Measurements from ENCODE around the gene ZNF408. TPM values are rescaled to one million over a fixed set of nuclear protein-coding genes. Genes with fewer than 3 reads are reported as not detected.

Gene ZNF408
- total and polyA plus RNA-seq, 2 experiments from 2014 or later: 7.8 to 10.7 TPM

DNA sequence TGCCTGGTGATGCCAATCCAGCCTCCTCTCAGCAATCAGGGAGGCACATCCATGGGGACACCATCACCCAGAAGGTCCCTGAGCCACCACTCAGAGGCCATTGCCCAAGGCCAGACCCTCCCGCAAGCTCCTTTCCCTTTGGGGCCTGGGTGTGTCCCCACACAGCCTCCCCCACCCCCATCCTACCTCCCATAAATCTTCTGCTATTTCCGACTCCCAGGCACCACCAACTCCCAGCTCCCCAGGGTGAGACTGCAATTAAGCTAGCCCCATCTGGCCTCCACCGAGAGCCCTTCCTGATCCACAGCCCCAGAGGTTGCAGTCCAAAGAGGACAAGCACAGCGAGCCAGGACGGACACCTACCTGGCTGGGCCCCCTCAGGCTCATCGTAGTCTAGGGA lies 6.8 kb upstream of the ZNF408 start:
- 86% methylated on average over 6 of the region's 6 CpGs for WGBS (ENCODE audit: low lambda C conversion rate, missing lambda C conversion rate)
- H3K4me1 ChIP-seq (ENCODE audit: insufficient read depth): peaks cover 5% of the 10 kb centered on the region
- no peaks in the 10 kb centered on the region for H3K27me3 ChIP-seq
- TF ChIP-seq EZH2phosphoT487 (IDR thresholded peaks at IDR 0.05; ENCODE audit: low read depth, severe bottlenecking, unreplicated experiment) (no peak), EZH2 (IDR thresholded peaks at IDR 0.05; ENCODE audit: borderline replicate concordance) (no peak)
- TF ChIP-seq, protein P1, sequence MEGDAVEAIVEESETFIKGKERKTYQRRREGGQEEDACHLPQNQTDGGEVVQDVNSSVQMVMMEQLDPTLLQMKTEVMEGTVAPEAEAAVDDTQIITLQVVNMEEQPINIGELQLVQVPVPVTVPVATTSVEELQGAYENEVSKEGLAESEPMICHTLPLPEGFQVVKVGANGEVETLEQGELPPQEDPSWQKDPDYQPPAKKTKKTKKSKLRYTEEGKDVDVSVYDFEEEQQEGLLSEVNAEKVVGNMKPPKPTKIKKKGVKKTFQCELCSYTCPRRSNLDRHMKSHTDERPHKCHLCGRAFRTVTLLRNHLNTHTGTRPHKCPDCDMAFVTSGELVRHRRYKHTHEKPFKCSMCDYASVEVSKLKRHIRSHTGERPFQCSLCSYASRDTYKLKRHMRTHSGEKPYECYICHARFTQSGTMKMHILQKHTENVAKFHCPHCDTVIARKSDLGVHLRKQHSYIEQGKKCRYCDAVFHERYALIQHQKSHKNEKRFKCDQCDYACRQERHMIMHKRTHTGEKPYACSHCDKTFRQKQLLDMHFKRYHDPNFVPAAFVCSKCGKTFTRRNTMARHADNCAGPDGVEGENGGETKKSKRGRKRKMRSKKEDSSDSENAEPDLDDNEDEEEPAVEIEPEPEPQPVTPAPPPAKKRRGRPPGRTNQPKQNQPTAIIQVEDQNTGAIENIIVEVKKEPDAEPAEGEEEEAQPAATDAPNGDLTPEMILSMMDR (IDR thresholded peaks at IDR 0.05; ENCODE audit: poor library complexity): no peak
- no peak overlapping the region for H2AFZ ChIP-seq
- no peaks in the 10 kb centered on the region for H3K9me3 ChIP-seq (ENCODE audit: low read depth)
- peaks cover 5% of the 10 kb centered on the region for H4K20me1 ChIP-seq (ENCODE audit: insufficient read depth, poor library complexity, severe bottlenecking)
- DNase-seq (ENCODE audit: low spot score): no peak
- no peak overlapping the region for H3K4me3 ChIP-seq
- H3K9me2 ChIP-seq (replicated peaks; ENCODE audit: insufficient read depth): no peaks in the 10 kb centered on the region
- no peaks in the 10 kb centered on the region for H3K36me3 ChIP-seq (replicated peaks; ENCODE audit: insufficient read depth, low read depth)
- no peak overlapping the region for H3K27ac ChIP-seq
- peaks cover 19% of the 10 kb centered on the region for H3K79me2 ChIP-seq
- no peak overlapping the region for H3K4me2 ChIP-seq

DNA sequence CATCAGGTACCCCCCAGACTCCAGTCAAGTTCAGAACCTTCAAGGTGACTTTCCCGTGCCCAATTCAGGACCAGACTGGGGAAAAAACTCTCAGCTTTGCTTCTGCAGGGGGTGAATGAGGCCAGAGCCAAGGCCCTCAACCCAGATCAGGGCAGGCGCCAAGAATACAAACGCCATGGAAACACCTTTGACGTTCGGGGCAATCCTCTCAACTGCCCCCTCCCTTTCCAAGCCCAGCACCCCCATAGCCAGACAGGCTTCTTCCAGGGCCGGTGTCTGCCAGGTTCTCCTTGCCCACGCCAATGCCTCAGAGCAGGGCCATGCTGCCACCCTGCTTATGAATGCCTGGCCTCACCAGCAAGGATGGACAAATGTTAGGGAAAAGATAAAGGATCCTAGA lies 6.2 kb upstream of the ZNF408 start:
- Histone ChIP-seq H3K27ac (no peak overlapping the region), H3K27me3 (no peaks in the 10 kb centered on the region), H3K9me2 (replicated peaks; ENCODE audit: insufficient read depth) (no peaks in the 10 kb centered on the region), H2AFZ (no peak overlapping the region), H3K36me3 (replicated peaks; ENCODE audit: insufficient read depth, low read depth) (no peaks in the 10 kb centered on the region), H3K9me3 (ENCODE audit: low read depth) (no peaks in the 10 kb centered on the region), H3K4me1 (ENCODE audit: insufficient read depth) (peaks cover 9% of the 10 kb centered on the region), H4K20me1 (ENCODE audit: insufficient read depth, poor library complexity, severe bottlenecking) (peaks cover 5% of the 10 kb centered on the region), H3K79me2 (peaks cover 25% of the 10 kb centered on the region), H3K4me2 (no peak overlapping the region), H3K4me3 (no peak overlapping the region)
- TF ChIP-seq EZH2phosphoT487 (IDR thresholded peaks at IDR 0.05; ENCODE audit: low read depth, severe bottlenecking, unreplicated experiment): no peak
- 98% methylated on average over 7 of the region's 7 CpGs for WGBS (ENCODE audit: low lambda C conversion rate, missing lambda C conversion rate)
- DNase-seq (ENCODE audit: low spot score): no peak

DNA sequence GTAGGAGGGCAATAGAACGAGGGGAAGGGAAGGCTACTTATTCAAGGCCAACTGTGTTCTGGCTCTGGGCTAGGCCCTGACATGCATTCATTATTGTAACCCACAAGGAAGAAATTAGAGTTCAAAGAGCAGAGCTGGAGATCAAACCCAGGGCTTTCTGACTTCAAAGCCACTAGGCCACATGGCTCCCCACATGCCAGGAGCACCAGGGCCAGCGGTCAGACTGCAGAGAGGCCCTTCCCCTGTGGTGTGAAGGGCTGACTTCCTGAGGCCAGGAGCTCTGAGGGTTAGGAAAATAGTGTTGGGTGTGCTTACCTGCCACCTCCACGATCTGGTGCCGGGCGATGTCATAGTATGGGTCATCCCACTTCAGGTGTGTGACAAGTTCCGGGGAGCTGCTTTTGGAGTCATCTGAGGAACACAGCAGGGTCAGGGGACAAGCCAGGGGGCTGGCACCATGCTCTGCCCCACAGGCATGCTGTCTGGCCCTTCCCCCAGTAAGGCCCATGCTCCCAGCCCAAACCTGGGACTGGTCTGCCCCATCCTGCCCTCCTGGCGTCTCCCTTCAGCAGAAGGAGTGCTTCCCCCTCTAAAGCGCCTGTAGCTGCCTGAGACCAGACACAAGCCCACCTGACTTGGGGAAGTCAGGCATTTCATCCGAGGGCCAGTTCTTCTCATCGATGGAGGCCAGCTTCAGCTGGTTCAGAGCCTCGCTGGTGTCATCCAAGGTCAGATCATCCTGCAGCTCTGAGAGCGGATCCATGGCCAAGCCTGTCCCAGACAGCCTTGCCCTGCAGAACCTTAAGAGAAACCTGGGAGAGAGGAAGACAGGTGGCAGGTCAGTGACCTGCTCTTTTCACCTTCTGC lies 5.3 kb upstream of the ZNF408 start:
- no peaks in the 10 kb centered on the region for H3K9me2 ChIP-seq (replicated peaks; ENCODE audit: insufficient read depth)
- peaks cover 27% of the 10 kb centered on the region for H3K79me2 ChIP-seq
- no peak overlapping the region for H2AFZ ChIP-seq
- no peak for DNase-seq (ENCODE audit: low spot score)
- no peak overlapping the region for H3K27ac ChIP-seq
- H3K27me3 ChIP-seq: no peaks in the 10 kb centered on the region
- 95% methylated on average over 12 of the region's 12 CpGs for WGBS (ENCODE audit: low lambda C conversion rate, missing lambda C conversion rate)
- no peaks in the 10 kb centered on the region for H3K36me3 ChIP-seq (replicated peaks; ENCODE audit: insufficient read depth, low read depth)
- H4K20me1 ChIP-seq (ENCODE audit: insufficient read depth, poor library complexity, severe bottlenecking): peaks cover 5% of the 10 kb centered on the region
- H3K4me2 ChIP-seq: no peak overlapping the region
- H3K4me3 ChIP-seq: no peak overlapping the region
- H3K9me3 ChIP-seq (ENCODE audit: low read depth): no peaks in the 10 kb centered on the region
- TF ChIP-seq, protein P1 (IDR thresholded peaks at IDR 0.05; ENCODE audit: poor library complexity): no peak
- TF ChIP-seq EZH2phosphoT487 (IDR thresholded peaks at IDR 0.05; ENCODE audit: low read depth, severe bottlenecking, unreplicated experiment): no peak
- no peak for TF ChIP-seq EZH2 (IDR thresholded peaks at IDR 0.05; ENCODE audit: borderline replicate concordance)
- peaks cover 9% of the 10 kb centered on the region for H3K4me1 ChIP-seq (ENCODE audit: insufficient read depth)

DNA sequence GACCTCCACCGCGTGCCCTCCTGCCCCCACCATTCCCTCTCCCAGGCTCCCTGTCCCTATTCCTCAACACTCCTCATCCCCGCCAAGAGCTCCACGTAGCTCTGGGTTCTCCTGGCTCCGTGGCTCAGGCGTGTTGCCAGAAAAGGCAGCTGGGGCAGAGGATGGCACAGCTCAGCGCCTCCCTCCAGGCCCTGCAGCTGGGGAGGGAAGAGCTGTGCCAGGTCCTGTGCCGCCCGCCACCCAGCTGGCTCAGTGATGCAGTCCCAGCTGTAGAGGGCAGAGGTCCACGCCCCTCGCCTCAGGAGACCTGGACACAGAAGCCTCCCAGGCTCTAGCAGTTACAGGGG lies 4.6 kb upstream of the ZNF408 start:
- WGBS (ENCODE audit: low lambda C conversion rate, missing lambda C conversion rate): 95% methylated on average over 11 of the region's 11 CpGs
- Histone ChIP-seq H3K4me3 (no peak overlapping the region), H4K20me1 (ENCODE audit: insufficient read depth, poor library complexity, severe bottlenecking) (peaks cover 5% of the 10 kb centered on the region), H3K4me2 (no peak overlapping the region), H2AFZ (no peak overlapping the region), H3K9me2 (replicated peaks; ENCODE audit: insufficient read depth) (no peaks in the 10 kb centered on the region), H3K27me3 (no peaks in the 10 kb centered on the region), H3K9me3 (ENCODE audit: low read depth) (no peaks in the 10 kb centered on the region), H3K79me2 (peaks cover 30% of the 10 kb centered on the region), H3K4me1 (ENCODE audit: insufficient read depth) (peaks cover 9% of the 10 kb centered on the region), H3K27ac (no peak overlapping the region), H3K36me3 (replicated peaks; ENCODE audit: insufficient read depth, low read depth) (no peaks in the 10 kb centered on the region)
- no peak for TF ChIP-seq EZH2phosphoT487 (IDR thresholded peaks at IDR 0.05; ENCODE audit: low read depth, severe bottlenecking, unreplicated experiment)
- TF ChIP-seq, protein P1 (IDR thresholded peaks at IDR 0.05; ENCODE audit: poor library complexity): no peak
- TF ChIP-seq EZH2 (IDR thresholded peaks at IDR 0.05; ENCODE audit: borderline replicate concordance): no peak
- no peak for DNase-seq (ENCODE audit: low spot score)
